ENCODE results near the gene EPHX1.

EPHX1 gene

DNA sequence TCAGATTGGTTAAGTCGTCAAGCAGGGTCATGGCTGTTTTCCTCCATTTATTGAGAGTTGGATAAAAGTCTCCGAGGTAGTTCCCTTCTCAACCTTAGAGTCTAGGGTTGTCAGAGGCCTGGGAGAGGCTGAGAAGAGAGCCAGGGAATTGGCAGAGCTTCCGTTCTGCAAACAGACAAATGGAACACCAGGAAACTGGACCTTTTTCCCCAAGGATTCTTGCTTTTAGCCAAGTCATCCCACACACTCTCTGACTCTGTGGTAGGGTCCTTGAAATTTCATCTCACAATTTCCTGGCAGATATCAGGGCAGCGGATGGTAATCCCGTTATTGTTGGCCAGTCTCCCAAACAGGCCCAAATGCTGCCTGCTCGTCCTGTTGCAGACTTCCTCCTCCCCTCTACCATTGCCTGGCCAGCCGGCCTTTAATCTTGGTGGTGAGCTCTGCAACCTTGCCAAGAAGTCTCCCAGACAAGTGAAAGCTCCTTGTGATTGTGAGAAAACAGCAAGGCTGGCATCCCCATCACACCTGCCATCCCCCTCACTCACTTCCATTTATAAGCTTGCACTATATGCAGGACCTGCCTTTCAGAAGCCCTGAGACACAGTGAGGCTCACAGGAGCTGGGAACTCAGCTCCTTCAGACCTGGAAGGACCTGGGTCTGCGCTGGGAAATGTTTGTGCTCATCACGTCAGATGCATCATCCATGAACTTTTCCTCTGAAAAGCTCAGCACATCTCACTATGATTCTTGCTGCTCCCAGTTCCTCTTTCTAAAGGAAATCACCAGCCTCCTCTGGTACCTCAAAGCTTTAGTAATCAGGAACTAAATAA lies 46.0 kb upstream of the EPHX1 start:
- DNase-seq: peak in 1 of 2 donors; percentile 76

DNA sequence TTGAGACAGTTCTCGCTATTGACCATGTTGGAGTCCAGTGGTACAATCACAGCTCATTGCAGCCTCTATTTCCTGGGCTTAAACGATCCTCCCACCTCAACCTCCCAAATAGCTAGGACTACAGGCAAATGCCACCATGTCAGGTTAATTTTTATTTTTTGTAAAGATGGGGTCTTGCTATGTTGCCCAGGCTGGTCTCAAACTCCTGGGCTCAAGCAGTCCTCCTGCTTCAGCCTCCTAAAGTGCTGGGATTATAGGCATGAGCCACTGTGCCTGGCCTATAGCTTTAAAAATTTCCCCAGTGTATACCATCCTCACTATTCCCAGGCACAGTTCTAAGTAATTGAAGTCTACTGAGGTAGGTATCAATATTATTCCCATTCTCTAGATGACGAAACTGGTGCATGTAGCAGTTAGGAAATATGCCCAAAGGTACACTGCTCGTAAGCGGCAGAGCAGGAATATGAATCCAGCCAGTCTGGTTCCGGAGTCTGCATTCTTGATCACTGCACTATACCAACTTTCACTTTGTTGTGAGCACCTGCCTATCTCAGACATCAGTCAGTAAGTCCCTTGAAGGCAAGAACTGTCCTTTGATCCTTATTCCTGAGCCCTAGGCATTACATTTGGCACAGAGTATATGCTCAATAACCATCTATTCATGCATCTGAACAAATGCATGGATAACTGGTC lies 43.8 kb upstream of the EPHX1 start:
- Histone ChIP-seq H3K27me3 (no peaks in the 10 kb centered on the region), H3K27ac (peak overlapping the region; percentile 58 to 60), H3K9me3 (no peaks in the 10 kb centered on the region), H3K4me3 (no peak overlapping the region), H3K36me3 (no peaks in the 10 kb centered on the region), H3K4me1 (peaks cover 0 to 48% (median 45%) of the 10 kb centered on the region in 4 donors)
- intact Hi-C loops (cut with DNase I; ENCODE audit: low total_unique reads): loop anchor here (10.0 kb wide), 1 partner anchor 211 kb away; no protein-coding TSS in a partner anchor
- DNase-seq: no peak
- no peak for TF ChIP-seq CTCF (IDR thresholded peaks at IDR 0.05)

More for the DNA sequence above, 46.0 kb upstream of the EPHX1 start:
- no peak for TF ChIP-seq CTCF (IDR thresholded peaks at IDR 0.05)
- no peak overlapping the region for H3K4me3 ChIP-seq
- no peaks in the 10 kb centered on the region for H3K36me3 ChIP-seq
- H3K4me1 ChIP-seq: peaks cover 0 to 48% (median 41%) of the 10 kb centered on the region in 4 donors
- H3K27ac ChIP-seq: peak overlapping the region; percentile 63 to 66
- no peaks in the 10 kb centered on the region for H3K9me3 ChIP-seq
- H3K27me3 ChIP-seq: no peaks in the 10 kb centered on the region
- intact Hi-C loops (cut with DNase I; ENCODE audit: low total_unique reads): loop anchor here (10.0 kb wide), 1 partner anchor 209 kb away; no protein-coding TSS in a partner anchor

DNA sequence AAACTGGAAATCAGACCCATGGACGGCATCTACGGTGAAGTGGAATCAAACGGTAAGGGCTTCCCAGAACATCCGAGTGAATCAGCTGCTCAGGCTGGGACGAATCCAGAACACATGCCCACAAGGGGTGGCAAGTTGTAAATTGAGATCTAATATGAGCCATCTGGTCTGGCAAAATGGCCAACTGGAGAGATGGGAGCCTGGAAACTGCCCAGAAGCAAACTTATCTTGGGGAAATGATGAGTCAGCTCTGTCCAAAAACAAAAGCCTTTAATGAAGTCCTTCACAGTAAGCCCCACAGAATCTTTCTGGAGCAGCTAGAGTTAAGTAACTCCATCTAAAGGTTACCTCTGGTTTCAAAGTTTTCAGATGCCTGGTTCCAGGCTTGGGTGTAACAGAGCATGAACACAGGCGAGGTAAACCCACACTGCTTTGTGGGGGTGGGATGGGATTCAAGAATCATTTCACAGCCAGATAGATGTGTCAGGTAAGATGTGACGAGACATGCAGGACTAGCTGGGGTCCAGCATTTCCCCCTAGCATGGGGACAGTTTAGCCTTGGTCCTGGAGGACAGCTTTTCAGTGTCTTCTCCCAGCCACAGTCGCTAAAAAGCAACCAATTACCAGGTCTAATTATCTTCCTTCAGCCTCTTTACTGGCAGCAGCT lies 42.8 kb upstream of the EPHX1 start:
- no peak for TF ChIP-seq CTCF (IDR thresholded peaks at IDR 0.05)
- intact Hi-C loops (cut with DNase I; ENCODE audit: low total_unique reads): loop anchor here (10.0 kb wide), 1 partner anchor 212 kb away; no protein-coding TSS in a partner anchor
- no peaks in the 10 kb centered on the region for H3K27me3 ChIP-seq
- DNase-seq: peak; percentile 56 to 69
- H3K27ac ChIP-seq: peak overlapping the region; percentile 58 to 60
- no peaks in the 10 kb centered on the region for H3K36me3 ChIP-seq
- no peak overlapping the region for H3K4me3 ChIP-seq
- H3K9me3 ChIP-seq: no peaks in the 10 kb centered on the region
- H3K4me1 ChIP-seq: peaks cover 0 to 55% (median 51%) of the 10 kb centered on the region in 4 donors

DNA sequence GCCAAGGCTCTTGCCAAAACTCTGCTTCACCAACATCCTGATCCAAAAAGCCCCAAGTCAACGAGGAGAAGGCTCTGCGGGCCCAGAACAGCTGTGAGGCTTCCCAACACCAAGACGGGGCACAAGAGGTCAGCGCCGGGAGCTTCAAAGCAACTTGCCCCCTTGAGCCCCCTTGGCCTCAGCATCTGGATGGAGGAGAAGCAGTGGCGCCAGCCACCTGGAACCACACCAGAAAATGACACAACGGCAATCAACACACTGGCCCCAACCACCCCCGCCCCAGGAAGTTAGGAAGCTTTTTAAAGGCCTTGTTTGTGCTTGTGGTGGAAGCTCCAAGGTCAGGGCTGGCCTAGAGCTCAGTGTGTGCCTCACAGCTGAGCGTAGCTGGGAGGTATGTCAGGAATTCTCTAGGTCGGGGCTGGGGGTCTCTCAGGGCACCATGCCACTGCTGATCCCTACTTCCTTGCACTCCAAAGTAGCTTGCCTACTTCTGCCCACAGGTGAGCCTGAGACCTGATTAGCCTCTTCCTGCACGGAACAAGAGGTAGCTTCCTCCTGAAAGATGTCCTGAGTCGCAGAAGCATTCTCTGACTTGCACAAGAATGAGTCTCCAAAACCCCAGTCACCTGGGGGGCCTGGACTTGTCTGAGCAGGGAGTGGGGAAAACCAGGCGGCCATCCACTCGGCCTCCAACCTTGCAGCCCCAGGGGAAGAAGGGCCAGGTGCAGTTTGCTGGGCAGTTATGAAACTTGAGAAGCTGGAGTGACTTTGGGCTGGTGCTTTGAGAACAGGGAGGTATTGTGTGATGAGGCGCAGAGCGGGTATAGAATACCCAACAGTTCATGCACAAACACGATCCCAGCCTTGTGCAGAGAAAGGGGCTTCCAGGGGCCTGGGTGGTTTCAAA lies 42.0 kb upstream of the EPHX1 start:
- Histone ChIP-seq H3K4me3 (no peak overlapping the region), H3K36me3 (no peaks in the 10 kb centered on the region), H3K27ac (peak overlapping the region; percentile 58 to 60), H3K27me3 (no peaks in the 10 kb centered on the region), H3K9me3 (no peaks in the 10 kb centered on the region), H3K4me1 (peaks cover 0 to 63% (median 51%) of the 10 kb centered on the region in 4 donors)
- no peak for TF ChIP-seq CTCF (IDR thresholded peaks at IDR 0.05)
- DNase-seq: peak; percentile 74 to 82
- intact Hi-C loops (cut with DNase I; ENCODE audit: low total_unique reads): loop anchor here (10.0 kb wide), 1 partner anchor 213 kb away; no protein-coding TSS in a partner anchor
